GM12864 (cell line): ENCODE measurements around the gene EAPP.

Experiments
- DNase-seq: peaks from one replicate; pipeline ENCODE4 v3.0.0-alpha.2; 2011; ENCODE audit warnings: low read depth
- H3K4me3 ChIP-seq: 2 replicates; pipeline ENCODE4 v1.5.1; 2011; ENCODE audit warnings: mild to moderate bottlenecking, low read depth, low read length, control low read depth
- CTCF ChIP-seq: IDR thresholded peaks from 2 replicates; pipeline ENCODE4 v1.5.1; 2011; ENCODE audit warnings: low read depth, mild to moderate bottlenecking, moderate library complexity, low read length, control low read depth, inconsistent platforms; ENCODE audit errors: missing control alignments

The EAPP gene

GRCh38 chr14:34496679-34497513 is 42.6 kb downstream of the EAPP start:
- TF ChIP-seq CTCF: no peak
- H3K4me3 ChIP-seq: no peak overlapping the region
- no peak for DNase-seq

GRCh38 chr14:34496007-34496678 is 43.4 kb downstream of the EAPP start:
- H3K4me3 ChIP-seq: no peak overlapping the region
- DNase-seq: no peak
- no peak for TF ChIP-seq CTCF

- TF ChIP-seq CTCF: no peak
- no peak overlapping the region for H3K4me3 ChIP-seq
- DNase-seq: no peak
These were observed 50.2 kb downstream of the EAPP start for GRCh38 chr14:34489324-34489723.

GRCh38 chr14:34488528-34488927 is 51.0 kb downstream of the EAPP start:
- TF ChIP-seq CTCF: no peak
- no peak for DNase-seq
- no peak overlapping the region for H3K4me3 ChIP-seq

GRCh38 chr14:34484726-34485125 is 54.8 kb downstream of the EAPP start:
- H3K4me3 ChIP-seq: no peak overlapping the region
- no peak for TF ChIP-seq CTCF
- DNase-seq: no peak

GRCh38 chr14:34482463-34482862 is 57.0 kb downstream of the EAPP start:
- DNase-seq: no peak
- no peak for TF ChIP-seq CTCF
- H3K4me3 ChIP-seq: no peak overlapping the region

- TF ChIP-seq CTCF: no peak
- DNase-seq: no peak
- H3K4me3 ChIP-seq: no peak overlapping the region
These were observed 59.8 kb downstream of the EAPP start for GRCh38 chr14:34479694-34480093.
